Smooth muscle cell of the brain vasculature (primary cell): ENCODE data around the gene METTL25.

Experiments used
- DNase-seq: peaks from one replicate; pipeline ENCODE4 v3.0.0-alpha.2; 2012; ENCODE audit warnings: low read depth, low spot score

METTL25 gene

GRCh38 chr12:82400819-82401218 is 42.5 kb downstream of the METTL25 start:
- DNase-seq = no peak

- DNase-seq = no peak
Observed at GRCh38 chr12:82406651-82407050, 48.3 kb downstream of the METTL25 start.

GRCh38 chr12:82407481-82407880 is 49.2 kb downstream of the METTL25 start:
- no peak for DNase-seq

DNA sequence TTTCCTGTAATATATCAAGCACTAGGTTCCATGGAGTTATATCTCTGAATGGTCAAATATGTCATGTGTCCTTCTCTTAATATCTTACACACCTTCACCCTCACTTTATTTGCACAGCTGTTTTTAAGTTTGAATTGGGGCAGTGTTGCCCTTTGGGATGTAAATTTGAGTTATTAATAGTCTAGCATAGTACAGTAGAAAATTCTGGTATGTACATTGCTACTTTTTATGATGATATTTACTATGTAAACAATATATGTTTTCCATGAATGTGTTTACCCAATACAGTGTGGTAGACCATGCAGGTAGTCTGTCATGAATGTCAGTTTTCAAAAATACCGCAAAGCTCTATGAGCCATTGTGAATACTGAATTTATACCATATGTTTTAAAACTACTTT is 50.5 kb downstream of the METTL25 start:
- DNase-seq = no peak

- no peak for DNase-seq
Observed at GRCh38 chr12:82411546-82412230, 53.4 kb downstream of the METTL25 start.

- no peak for DNase-seq
Observed at GRCh38 chr12:82412246-82412645, 53.9 kb downstream of the METTL25 start.

DNA sequence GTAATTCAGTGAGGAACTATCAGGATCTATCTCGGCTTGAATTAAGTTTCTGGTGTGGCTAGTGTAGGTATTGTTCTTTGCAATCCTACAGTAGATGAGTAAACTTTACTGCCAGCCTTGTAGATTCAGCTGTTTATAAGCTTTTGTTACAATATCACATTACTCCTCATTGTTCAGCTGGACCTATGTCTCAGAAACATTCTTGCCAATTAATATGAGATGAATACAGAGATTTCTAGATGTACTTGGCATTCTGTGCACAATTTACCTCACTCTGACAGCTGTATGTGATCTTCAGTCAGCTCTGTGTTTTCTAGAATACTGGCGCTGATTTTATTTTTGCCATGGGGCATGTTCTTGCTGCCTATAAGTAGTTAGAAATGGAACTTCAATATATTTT is 55.7 kb downstream of the METTL25 start:
- DNase-seq = no peak

DNA sequence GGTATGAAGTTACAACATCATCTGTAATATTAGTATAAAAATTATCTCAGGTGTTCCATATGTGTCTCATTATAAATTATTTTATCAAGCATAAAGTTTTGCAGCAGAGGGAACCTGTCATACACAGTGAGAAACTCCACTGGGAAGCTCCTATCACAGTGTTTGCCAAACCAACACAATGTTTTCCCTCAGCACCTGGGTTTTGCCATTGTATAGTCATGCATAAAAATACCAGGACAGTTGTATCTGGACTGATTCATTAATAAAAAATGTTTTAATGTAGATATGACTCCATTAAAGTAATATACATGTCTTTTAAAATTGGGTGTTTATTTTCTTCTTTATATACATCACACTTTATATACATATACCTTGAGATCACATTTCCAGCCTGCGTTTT is 56.6 kb downstream of the METTL25 start:
- DNase-seq = no peak

- DNase-seq = no peak
Observed at GRCh38 chr12:82415402-82415801, 57.1 kb downstream of the METTL25 start.

DNA sequence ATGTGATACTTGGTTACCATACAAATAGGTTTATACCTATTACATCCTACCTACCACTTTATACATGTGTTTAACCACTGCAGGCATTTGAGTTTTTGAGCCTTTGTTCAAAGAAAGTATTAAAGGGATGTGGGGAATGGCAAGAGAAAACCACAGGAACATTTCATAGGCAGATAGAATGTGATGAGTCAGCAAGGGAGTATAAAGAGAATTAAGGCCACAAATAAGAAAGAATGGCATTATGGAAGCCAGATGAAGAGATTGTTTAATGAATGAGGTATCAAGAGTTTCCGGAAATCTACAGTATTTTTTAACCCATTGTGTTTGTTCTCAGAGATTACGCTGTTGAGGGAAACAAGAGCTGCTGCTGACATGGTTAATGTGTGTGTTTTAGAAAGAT is 66.9 kb downstream of the METTL25 start:
- DNase-seq = peak; percentile 2

DNA sequence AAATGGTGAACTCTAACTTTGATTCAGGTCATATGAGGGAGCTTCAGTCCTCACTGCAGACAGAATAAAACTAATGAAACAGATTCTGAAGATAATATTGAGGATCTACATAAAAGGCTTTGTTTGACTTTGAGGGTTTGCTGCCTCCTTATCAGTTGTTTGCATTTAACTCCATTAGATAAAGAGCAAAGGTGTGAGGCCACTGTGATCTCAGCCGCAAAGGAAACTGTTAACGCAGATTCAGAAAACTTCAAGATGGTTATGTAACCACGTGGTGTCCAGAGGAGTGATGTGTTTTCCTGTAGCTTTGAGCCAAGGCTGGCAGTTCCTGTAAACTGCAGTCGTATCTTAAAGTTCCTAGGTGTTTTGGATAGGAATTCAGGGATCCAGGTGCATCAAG is 67.8 kb downstream of the METTL25 start:
- no peak for DNase-seq

DNA sequence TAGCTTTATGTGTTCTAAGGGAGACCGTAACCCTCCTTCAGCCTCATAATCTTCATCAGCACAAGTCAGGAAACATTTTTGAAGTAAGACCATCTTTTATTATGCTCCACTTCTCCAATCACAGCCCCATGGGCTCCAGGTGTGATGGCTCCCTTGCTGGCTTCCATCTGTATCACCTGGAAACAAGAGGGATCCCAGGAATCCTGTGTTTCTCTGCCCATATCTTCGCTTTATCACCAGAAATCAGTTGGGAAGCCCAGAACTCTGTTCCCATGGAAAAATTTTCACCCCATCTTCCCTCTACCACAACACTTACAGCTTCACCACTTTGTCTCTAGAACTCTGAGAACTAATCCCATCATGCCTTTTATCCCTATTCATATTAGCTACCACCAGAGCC is 68.3 kb downstream of the METTL25 start:
- DNase-seq = no peak

- DNase-seq = no peak
Observed at GRCh38 chr12:82430541-82431145, 72.3 kb downstream of the METTL25 start.

- no peak for DNase-seq
Observed at GRCh38 chr12:82434392-82434911, 76.1 kb downstream of the METTL25 start.

GRCh38 chr12:82436354-82436753 is 78.0 kb downstream of the METTL25 start:
- no peak for DNase-seq

- DNase-seq = no peak
Observed at GRCh38 chr12:82437744-82438143, 79.4 kb downstream of the METTL25 start.

GRCh38 chr12:82438356-82438755 is 80.0 kb downstream of the METTL25 start:
- no peak for DNase-seq

GRCh38 chr12:82440885-82441284 is 82.6 kb downstream of the METTL25 start:
- DNase-seq = no peak

- DNase-seq = no peak
Observed at GRCh38 chr12:82448911-82449578, 90.7 kb downstream of the METTL25 start.

DNA sequence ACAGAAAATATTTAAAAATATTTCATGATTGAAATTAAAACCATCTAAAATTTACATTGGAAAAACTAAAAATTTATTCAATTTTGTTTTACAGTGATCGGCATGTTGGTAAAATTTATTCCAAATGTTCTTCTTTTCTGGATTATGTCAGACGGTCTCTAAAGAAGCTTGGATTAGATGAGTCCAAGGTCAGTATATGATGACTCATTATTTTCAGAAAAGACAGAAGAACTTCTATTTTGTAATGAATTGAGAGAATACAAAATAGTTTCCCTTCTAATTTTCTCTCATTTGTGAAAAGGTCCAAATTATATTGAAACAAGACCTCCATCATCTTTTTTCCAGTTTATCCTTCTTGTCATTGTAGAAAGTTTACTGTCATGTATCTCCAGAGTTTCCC is 98.3 kb downstream of the METTL25 start:
- DNase-seq = no peak

DNA sequence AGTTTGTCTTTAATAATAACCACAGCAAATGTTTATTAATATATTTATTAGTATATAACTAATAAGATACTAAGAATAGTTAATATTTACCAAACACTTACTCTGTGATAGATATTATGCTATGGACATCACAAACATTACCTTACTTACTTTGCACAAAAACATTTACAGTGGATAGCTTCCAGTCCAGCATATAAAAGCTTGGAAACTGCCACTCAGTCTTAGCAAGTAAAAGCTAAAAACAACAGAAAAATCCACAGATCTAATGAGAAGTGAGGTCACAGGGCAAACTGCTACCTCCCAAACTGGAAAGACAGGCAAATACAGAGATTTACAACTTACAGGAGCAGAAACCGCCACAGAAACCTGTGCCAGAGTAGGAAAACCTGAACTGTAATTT is 99.8 kb downstream of the METTL25 start:
- DNase-seq = no peak

DNA sequence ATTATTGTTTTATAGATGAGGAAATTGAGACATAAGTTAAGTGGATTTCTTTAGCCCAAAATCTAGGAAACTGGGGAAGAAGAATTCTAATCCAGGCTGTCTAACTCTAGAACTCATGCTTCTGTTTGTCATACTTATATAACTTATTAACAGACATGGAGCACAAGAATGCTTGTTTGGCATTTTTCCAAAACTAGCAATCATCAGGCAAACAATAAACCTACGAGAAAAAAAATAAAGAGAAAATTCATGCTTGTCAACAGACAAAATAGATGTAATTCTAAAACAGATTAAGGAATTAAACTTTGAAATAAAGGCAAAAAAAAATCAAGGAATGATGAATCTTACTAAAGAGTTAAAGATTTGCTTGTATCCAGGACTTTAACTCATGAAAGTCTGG is 103.1 kb downstream of the METTL25 start:
- DNase-seq = no peak

DNA sequence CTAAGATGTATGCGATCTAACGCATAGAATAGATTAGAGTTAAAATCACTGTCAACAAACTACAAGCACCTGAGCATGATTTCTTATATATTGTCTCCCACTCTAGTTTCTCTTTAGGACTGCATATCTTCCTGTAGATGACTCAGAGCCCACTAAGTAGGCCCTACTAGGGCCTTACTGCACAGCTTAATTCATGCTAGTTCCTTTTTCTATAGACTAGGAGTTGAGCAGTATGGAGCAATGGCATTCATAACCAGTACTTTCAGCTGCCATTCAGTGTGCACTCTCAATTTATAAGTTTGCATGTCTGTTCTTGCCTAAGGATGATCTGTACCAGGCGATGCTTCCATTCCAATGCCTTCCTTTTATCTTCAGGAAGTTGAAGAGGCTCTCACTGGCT is 103.5 kb downstream of the METTL25 start:
- DNase-seq = no peak
